GM23338 (cell line): Measurements from ENCODE around the gene CTDSPL. TPM values are rescaled to one million over a fixed set of nuclear protein-coding genes. Genes with fewer than 3 reads are reported as not detected.

ENCODE experiments used
- ATAC-seq: fragments of 200-7000 bp; cut with Tn5 transposase; 3 replicates; pipeline ENCODE4 v1.9.1; 2020
- DNase-seq: peaks from one replicate; pipeline ENCODE4 v3.0.0-alpha.2; 2015; ENCODE audit warnings: low spot score
- H2AFZ ChIP-seq: fragments of 200-600 bp; sonication (generic); 2 replicates; pipeline ENCODE4 v1.8.0; 2016; ENCODE audit warnings: antibody characterized with exemption, mild to moderate bottlenecking, moderate library complexity
- H3F3A ChIP-seq: fragments of 200-600 bp; sonication (generic); replicated peaks from 2 replicates; pipeline ENCODE4 v1.8.0; 2017; ENCODE audit warnings: antibody characterized with exemption, mixed run types, low read depth
- H3K27ac ChIP-seq: fragments of 200-600 bp; sonication (generic); 2 replicates; pipeline ENCODE4 v1.6.1; 2016; ENCODE audit warnings: low read depth
- H3K27me3 ChIP-seq: fragments of 200-600 bp; sonication (generic); 2 replicates; pipeline ENCODE4 v1.8.0; 2016; ENCODE audit warnings: mild to moderate bottlenecking, mixed run types, moderate library complexity; ENCODE audit not compliant: insufficient read depth
- H3K36me3 ChIP-seq: fragments of 200-600 bp; sonication (generic); 2 replicates; pipeline ENCODE4 v1.8.0; 2016; ENCODE audit warnings: mild to moderate bottlenecking; ENCODE audit not compliant: insufficient read depth
- H3K4me1 ChIP-seq: fragments of 200-600 bp; sonication (generic); 2 replicates; pipeline ENCODE4 v1.8.0; 2016; ENCODE audit warnings: mild to moderate bottlenecking, moderate library complexity; ENCODE audit not compliant: insufficient read depth
- H3K4me2 ChIP-seq: fragments of 200-600 bp; sonication (generic); 2 replicates; pipeline ENCODE4 v1.7.1; 2017; ENCODE audit warnings: mixed run types
- H3K4me3 ChIP-seq: fragments of 200-600 bp; sonication (generic); 2 replicates; pipeline ENCODE4 v1.6.1; 2016; ENCODE audit warnings: mixed run types
- H3K79me2 ChIP-seq: fragments of 200-600 bp; sonication (generic); replicated peaks from 2 replicates; pipeline ENCODE4 v1.8.0; 2017; ENCODE audit warnings: mild to moderate bottlenecking; ENCODE audit not compliant: insufficient read depth
- H3K9me2 ChIP-seq: fragments of 200-600 bp; sonication (generic); 2 replicates; pipeline ENCODE4 v1.8.0; 2017; ENCODE audit not compliant: insufficient read depth
- H4K20me1 ChIP-seq: fragments of 200-600 bp; sonication (generic); replicated peaks from 2 replicates; pipeline ENCODE4 v1.8.0; 2017; ENCODE audit warnings: mild to moderate bottlenecking; ENCODE audit not compliant: insufficient read depth
- H3K27ac Mint-ChIP-seq: 2 replicates; pipeline ENCODE4 v1.8.0; 2020; ENCODE audit warnings: inconsistent platforms, mild to moderate bottlenecking, moderate library complexity, mixed read lengths
- H3K27me3 Mint-ChIP-seq: 3 replicates; pipeline ENCODE4 v1.8.0; 2022; ENCODE audit warnings: low read depth, mild to moderate bottlenecking, moderate library complexity, mixed read lengths, inconsistent platforms; ENCODE audit not compliant: insufficient read depth, poor library complexity
- H3K36me3 Mint-ChIP-seq: 3 replicates; pipeline ENCODE4 v1.8.0; 2021; ENCODE audit warnings: low read depth, mild to moderate bottlenecking, inconsistent platforms, moderate library complexity, mixed read lengths
- H3K4me1 Mint-ChIP-seq: 3 replicates; pipeline ENCODE4 v1.8.0; 2020; ENCODE audit warnings: mild to moderate bottlenecking, inconsistent platforms, mixed read lengths
- H3K4me3 Mint-ChIP-seq: 3 replicates; pipeline ENCODE4 v1.8.0; 2021; ENCODE audit warnings: moderate library complexity, mild to moderate bottlenecking, inconsistent platforms, mixed read lengths
- H3K9me3 Mint-ChIP-seq: 3 replicates; pipeline ENCODE4 v1.8.0; 2020; ENCODE audit warnings: moderate library complexity, mild to moderate bottlenecking, inconsistent platforms, mixed read lengths
- CREB1 ChIP-seq: fragments of 250-450 bp; sonication (Bioruptor Pico); IDR thresholded peaks from 2 replicates; pipeline ENCODE4 v1.5.0; 2020; ENCODE audit warnings: low read depth, mild to moderate bottlenecking, moderate library complexity
- EZH2 ChIP-seq: fragments of 200-600 bp; sonication (generic); IDR thresholded peaks from one replicate; pipeline ENCODE4 v1.8.0; 2017; ENCODE audit warnings: antibody characterized with exemption, mild to moderate bottlenecking, low read depth; ENCODE audit not compliant: unreplicated experiment
- EZH2phosphoT487 ChIP-seq: fragments of 200-600 bp; sonication (generic); IDR thresholded peaks from one replicate; pipeline ENCODE4 v1.8.1; 2018; ENCODE audit warnings: antibody characterized with exemption; ENCODE audit not compliant: unreplicated experiment
- JUNB ChIP-seq: IDR thresholded peaks from one replicate; pipeline ENCODE4 v1.6.1; 2016; ENCODE audit warnings: antibody characterized with exemption; ENCODE audit not compliant: unreplicated experiment
- NANOG ChIP-seq: IDR thresholded peaks from 2 replicates; pipeline ENCODE4 v1.6.1; 2016; ENCODE audit warnings: antibody characterized with exemption, borderline replicate concordance
- POLR2AphosphoS5 ChIP-seq: IDR thresholded peaks from 2 replicates; pipeline ENCODE4 v1.6.1; 2016; ENCODE audit warnings: antibody characterized with exemption, low read depth
- STAT1 ChIP-seq: IDR thresholded peaks from one replicate; pipeline ENCODE4 v1.6.1; 2016; ENCODE audit warnings: antibody characterized with exemption; ENCODE audit not compliant: unreplicated experiment
- ZNF114 ChIP-seq: fragments of 250-450 bp; sonication (Bioruptor Pico); IDR thresholded peaks from 2 replicates; pipeline ENCODE4 v1.5.0; 2020; ENCODE audit warnings: mild to moderate bottlenecking, moderate library complexity
- ZNF331 ChIP-seq: fragments of 250-450 bp; sonication (Bioruptor Pico); IDR thresholded peaks from 2 replicates; pipeline ENCODE4 v1.5.0; 2020; ENCODE audit warnings: low read depth, mild to moderate bottlenecking, moderate library complexity
- polyA plus RNA-seq: library from polyadenylated mRNA; unstranded; fragments of >200 nt; fragmentation: Nextera tagmentation; extraction: Ambion mirVana; gene quantifications from 2 replicates; pipeline ENCODE4 v1.2.1, GENCODE V29; 2016
- total RNA-seq: library from RNA; depleted of rRNA; stranded (reverse); fragments of >200 nt; shearing (Covaris generic); gene quantifications from 2 replicates; pipeline ENCODE4 v1.2.3, GENCODE V29; 2014
- TF ChIP-seq, protein P1 (sequence below), 2 experiments: fragments of 200-600 bp in 1 of 2; sonication (generic) in 1 of 2; conservative IDR thresholded peaks; 2 replicates each; pipeline versions ENCODE4 v1.5.1 to v1.6.1; 2016 to 2017; ENCODE audit warnings: antibody characterized with exemption in 2 of 2, low read depth in 2 of 2, mild to moderate bottlenecking in 2 of 2, moderate library complexity in 1 of 2
- TF ChIP-seq, protein P2 (sequence below): IDR thresholded peaks from one replicate; pipeline ENCODE4 v1.6.1; 2018; ENCODE audit warnings: antibody characterized with exemption; ENCODE audit not compliant: unreplicated experiment
- TF ChIP-seq, protein P3 (sequence below): fragments of 250-450 bp; sonication (Bioruptor Pico); IDR thresholded peaks from 2 replicates; pipeline ENCODE4 v1.5.0; 2020; ENCODE audit warnings: mild to moderate bottlenecking, moderate library complexity
- TF ChIP-seq, protein P4 (sequence below): IDR thresholded peaks from 2 replicates; pipeline ENCODE4 v1.6.1; 2016; ENCODE audit warnings: antibody characterized with exemption

Gene CTDSPL
- total and polyA plus RNA-seq, 2 experiments from 2014 or later = 23.2 to 42.0 TPM

DNA sequence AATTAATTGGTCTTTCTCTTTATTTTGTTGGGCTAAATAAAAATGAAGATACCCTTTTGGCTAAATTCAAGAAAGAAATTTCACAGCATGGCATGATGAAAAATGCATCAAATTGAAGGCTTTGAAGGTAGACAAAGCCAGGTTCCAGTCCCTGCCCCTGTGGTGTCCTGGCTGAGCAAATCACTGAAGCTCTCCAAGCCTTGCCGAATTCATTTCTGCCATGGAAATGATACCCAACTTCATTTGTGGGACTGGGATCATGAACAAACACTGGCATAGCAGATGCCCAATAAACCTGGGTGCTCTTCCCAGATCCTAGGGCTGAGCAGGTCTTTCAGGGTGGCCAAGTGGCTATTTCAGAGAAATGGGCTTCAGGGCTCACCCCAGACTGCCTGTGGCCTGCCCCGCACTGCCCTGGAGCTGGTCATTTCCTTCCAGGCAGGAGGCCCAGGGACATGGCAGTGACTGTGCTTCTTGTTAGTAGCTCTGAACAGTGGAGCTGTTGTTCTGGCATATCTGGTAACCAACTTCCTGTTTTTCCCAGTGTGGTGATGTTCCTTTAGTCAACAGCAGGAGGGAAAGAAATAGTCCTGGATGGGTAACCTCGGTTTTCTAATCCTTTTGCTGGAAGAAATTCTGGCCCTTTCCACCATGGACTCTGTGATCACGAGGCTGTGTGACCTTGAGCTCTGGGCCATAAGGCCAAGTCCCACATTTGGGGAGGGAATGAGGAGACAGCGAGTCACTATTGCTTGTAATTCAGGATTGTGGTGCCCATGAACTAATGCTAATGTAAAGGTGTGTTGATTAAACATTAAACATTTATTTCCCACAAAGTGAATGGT is 47.6 kb downstream of the CTDSPL start:
- Mint-ChIP-seq H3K4me1 (peaks cover 39% of the 10 kb centered on the region), H3K27ac (no peak overlapping the region), H3K36me3 (no peaks in the 10 kb centered on the region), H3K9me3 (no peaks in the 10 kb centered on the region), H3K4me3 (no peak overlapping the region), H3K27me3 (peaks cover 4% of the 10 kb centered on the region)
- TF ChIP-seq, protein P1, sequence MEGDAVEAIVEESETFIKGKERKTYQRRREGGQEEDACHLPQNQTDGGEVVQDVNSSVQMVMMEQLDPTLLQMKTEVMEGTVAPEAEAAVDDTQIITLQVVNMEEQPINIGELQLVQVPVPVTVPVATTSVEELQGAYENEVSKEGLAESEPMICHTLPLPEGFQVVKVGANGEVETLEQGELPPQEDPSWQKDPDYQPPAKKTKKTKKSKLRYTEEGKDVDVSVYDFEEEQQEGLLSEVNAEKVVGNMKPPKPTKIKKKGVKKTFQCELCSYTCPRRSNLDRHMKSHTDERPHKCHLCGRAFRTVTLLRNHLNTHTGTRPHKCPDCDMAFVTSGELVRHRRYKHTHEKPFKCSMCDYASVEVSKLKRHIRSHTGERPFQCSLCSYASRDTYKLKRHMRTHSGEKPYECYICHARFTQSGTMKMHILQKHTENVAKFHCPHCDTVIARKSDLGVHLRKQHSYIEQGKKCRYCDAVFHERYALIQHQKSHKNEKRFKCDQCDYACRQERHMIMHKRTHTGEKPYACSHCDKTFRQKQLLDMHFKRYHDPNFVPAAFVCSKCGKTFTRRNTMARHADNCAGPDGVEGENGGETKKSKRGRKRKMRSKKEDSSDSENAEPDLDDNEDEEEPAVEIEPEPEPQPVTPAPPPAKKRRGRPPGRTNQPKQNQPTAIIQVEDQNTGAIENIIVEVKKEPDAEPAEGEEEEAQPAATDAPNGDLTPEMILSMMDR (conservative IDR thresholded peaks at IDR 0.05; ENCODE audit: low read depth in 2 of 2) = no peak
- TF ChIP-seq ZNF331 (CRISPR knock-in tag) (no peak), ZNF114 (CRISPR knock-in tag) (no peak), EZH2phosphoT487 (no peak), NANOG (no peak), JUNB (no peak), STAT1 (no peak), CREB1 (CRISPR knock-in tag) (no peak), POLR2AphosphoS5 (no peak), EZH2 (no peak)
- TF ChIP-seq, protein P2, sequence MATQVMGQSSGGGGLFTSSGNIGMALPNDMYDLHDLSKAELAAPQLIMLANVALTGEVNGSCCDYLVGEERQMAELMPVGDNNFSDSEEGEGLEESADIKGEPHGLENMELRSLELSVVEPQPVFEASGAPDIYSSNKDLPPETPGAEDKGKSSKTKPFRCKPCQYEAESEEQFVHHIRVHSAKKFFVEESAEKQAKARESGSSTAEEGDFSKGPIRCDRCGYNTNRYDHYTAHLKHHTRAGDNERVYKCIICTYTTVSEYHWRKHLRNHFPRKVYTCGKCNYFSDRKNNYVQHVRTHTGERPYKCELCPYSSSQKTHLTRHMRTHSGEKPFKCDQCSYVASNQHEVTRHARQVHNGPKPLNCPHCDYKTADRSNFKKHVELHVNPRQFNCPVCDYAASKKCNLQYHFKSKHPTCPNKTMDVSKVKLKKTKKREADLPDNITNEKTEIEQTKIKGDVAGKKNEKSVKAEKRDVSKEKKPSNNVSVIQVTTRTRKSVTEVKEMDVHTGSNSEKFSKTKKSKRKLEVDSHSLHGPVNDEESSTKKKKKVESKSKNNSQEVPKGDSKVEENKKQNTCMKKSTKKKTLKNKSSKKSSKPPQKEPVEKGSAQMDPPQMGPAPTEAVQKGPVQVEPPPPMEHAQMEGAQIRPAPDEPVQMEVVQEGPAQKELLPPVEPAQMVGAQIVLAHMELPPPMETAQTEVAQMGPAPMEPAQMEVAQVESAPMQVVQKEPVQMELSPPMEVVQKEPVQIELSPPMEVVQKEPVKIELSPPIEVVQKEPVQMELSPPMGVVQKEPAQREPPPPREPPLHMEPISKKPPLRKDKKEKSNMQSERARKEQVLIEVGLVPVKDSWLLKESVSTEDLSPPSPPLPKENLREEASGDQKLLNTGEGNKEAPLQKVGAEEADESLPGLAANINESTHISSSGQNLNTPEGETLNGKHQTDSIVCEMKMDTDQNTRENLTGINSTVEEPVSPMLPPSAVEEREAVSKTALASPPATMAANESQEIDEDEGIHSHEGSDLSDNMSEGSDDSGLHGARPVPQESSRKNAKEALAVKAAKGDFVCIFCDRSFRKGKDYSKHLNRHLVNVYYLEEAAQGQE = no peak
- TF ChIP-seq, protein P3, sequence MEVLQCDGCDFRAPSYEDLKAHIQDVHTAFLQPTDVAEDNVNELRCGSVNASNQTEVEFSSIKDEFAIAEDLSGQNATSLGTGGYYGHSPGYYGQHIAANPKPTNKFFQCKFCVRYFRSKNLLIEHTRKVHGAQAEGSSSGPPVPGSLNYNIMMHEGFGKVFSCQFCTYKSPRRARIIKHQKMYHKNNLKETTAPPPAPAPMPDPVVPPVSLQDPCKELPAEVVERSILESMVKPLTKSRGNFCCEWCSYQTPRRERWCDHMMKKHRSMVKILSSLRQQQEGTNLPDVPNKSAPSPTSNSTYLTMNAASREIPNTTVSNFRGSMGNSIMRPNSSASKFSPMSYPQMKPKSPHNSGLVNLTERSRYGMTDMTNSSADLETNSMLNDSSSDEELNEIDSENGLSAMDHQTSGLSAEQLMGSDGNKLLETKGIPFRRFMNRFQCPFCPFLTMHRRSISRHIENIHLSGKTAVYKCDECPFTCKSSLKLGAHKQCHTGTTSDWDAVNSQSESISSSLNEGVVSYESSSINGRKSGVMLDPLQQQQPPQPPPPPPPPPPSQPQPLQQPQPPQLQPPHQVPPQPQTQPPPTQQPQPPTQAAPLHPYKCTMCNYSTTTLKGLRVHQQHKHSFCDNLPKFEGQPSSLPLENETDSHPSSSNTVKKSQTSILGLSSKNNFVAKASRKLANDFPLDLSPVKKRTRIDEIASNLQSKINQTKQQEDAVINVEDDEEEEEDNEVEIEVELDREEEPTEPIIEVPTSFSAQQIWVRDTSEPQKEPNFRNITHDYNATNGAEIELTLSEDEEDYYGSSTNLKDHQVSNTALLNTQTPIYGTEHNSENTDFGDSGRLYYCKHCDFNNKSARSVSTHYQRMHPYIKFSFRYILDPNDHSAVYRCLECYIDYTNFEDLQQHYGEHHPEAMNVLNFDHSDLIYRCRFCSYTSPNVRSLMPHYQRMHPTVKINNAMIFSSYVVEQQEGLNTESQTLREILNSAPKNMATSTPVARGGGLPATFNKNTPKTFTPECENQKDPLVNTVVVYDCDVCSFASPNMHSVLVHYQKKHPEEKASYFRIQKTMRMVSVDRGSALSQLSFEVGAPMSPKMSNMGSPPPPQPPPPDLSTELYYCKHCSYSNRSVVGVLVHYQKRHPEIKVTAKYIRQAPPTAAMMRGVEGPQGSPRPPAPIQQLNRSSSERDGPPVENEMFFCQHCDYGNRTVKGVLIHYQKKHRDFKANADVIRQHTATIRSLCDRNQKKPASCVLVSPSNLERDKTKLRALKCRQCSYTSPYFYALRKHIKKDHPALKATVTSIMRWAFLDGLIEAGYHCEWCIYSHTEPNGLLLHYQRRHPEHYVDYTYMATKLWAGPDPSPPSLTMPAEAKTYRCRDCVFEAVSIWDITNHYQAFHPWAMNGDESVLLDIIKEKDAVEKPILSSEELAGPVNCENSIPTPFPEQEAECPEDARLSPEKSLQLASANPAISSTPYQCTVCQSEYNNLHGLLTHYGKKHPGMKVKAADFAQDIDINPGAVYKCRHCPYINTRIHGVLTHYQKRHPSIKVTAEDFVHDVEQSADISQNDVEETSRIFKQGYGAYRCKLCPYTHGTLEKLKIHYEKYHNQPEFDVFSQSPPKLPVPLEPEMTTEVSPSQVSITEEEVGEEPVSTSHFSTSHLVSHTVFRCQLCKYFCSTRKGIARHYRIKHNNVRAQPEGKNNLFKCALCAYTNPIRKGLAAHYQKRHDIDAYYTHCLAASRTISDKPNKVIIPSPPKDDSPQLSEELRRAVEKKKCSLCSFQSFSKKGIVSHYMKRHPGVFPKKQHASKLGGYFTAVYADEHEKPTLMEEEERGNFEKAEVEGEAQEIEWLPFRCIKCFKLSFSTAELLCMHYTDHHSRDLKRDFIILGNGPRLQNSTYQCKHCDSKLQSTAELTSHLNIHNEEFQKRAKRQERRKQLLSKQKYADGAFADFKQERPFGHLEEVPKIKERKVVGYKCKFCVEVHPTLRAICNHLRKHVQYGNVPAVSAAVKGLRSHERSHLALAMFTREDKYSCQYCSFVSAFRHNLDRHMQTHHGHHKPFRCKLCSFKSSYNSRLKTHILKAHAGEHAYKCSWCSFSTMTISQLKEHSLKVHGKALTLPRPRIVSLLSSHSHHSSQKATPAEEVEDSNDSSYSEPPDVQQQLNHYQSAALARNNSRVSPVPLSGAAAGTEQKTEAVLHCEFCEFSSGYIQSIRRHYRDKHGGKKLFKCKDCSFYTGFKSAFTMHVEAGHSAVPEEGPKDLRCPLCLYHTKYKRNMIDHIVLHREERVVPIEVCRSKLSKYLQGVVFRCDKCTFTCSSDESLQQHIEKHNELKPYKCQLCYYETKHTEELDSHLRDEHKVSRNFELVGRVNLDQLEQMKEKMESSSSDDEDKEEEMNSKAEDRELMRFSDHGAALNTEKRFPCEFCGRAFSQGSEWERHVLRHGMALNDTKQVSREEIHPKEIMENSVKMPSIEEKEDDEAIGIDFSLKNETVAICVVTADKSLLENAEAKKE (CRISPR knock-in tag) = no peak
- TF ChIP-seq, protein P4, sequence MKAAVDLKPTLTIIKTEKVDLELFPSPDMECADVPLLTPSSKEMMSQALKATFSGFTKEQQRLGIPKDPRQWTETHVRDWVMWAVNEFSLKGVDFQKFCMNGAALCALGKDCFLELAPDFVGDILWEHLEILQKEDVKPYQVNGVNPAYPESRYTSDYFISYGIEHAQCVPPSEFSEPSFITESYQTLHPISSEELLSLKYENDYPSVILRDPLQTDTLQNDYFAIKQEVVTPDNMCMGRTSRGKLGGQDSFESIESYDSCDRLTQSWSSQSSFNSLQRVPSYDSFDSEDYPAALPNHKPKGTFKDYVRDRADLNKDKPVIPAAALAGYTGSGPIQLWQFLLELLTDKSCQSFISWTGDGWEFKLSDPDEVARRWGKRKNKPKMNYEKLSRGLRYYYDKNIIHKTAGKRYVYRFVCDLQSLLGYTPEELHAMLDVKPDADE = no peak
- H3K36me3 ChIP-seq = no peaks in the 10 kb centered on the region
- peaks cover 5% of the 10 kb centered on the region; the same call in 1 of the 2 replicates for H3K9me2 ChIP-seq
- ATAC-seq (no peak), DNase-seq (no peak)
- no peak overlapping the region for H2AFZ ChIP-seq
- no peaks in the 10 kb centered on the region; the same call in 1 of the 2 replicates for H4K20me1 ChIP-seq
- H3K27me3 ChIP-seq = no peaks in the 10 kb centered on the region
- H3K4me2 ChIP-seq = no peak overlapping the region
- H3K27ac ChIP-seq = no peak overlapping the region
- no peak overlapping the region for H3K4me3 ChIP-seq
- H3K79me2 ChIP-seq = peaks cover 24% of the 10 kb centered on the region; the same call in 1 of the 2 replicates
- H3K4me1 ChIP-seq = peaks cover 29% of the 10 kb centered on the region
- no peaks in the 10 kb centered on the region for H3F3A ChIP-seq
